ENCODE data around the gene LDB3. TPM values are rescaled to one million over a fixed set of nuclear protein-coding genes. Genes with fewer than 3 reads are reported as not detected.
"Not testable (repeated sequence)": the region's sequence is repeated elsewhere in the genome, so short reads cannot be mapped to it uniquely, and the experiment has no call there.

The LDB3 gene
- total RNA-seq, 1 donor from 2014 or later = 1,375 TPM

- ATAC-seq (ENCODE audit: poor library complexity) (no peak), DNase-seq (no peak)
- intact Hi-C loops (cut with DNase I) = loop anchor here (5.0 kb wide), 1 partner anchor 185 kb away; no protein-coding TSS in a partner anchor
Observed at GRCh38 chr10:86712317-86712707, 44.0 kb downstream of the LDB3 start.

- intact Hi-C loops (cut with DNase I) = no loop called here
- no peak for DNase-seq
- ATAC-seq (ENCODE audit: poor library complexity) = no peak
Observed at GRCh38 chr10:86715156-86715795, 47.0 kb downstream of the LDB3 start.

- ATAC-seq (ENCODE audit: poor library complexity) (no peak), DNase-seq (no peak)
- intact Hi-C loops (cut with DNase I) = no loop called here
Observed at GRCh38 chr10:86715836-86716235, 47.5 kb downstream of the LDB3 start.

GRCh38 chr10:86716466-86716865 is 48.2 kb downstream of the LDB3 start:
- ATAC-seq (ENCODE audit: poor library complexity) (peak; percentile 1), DNase-seq (no peak)
- intact Hi-C loops (cut with DNase I) = no loop called here

GRCh38 chr10:86718556-86718955 is 50.2 kb downstream of the LDB3 start:
- intact Hi-C loops (cut with DNase I) = no loop called here
- DNase-seq = no peak
- no peak for ATAC-seq (ENCODE audit: poor library complexity)

- no peak for ATAC-seq (ENCODE audit: poor library complexity)
- intact Hi-C loops (cut with DNase I) = no loop called here
- DNase-seq = no peak
Observed at GRCh38 chr10:86721232-86721631, 52.9 kb downstream of the LDB3 start.

GRCh38 chr10:86723009-86723408 is 54.7 kb downstream of the LDB3 start:
- intact Hi-C loops (cut with DNase I) = no loop called here
- ATAC-seq (ENCODE audit: poor library complexity) = no peak
- DNase-seq = no peak

GRCh38 chr10:86724445-86724844 is 56.1 kb downstream of the LDB3 start:
- intact Hi-C loops (cut with DNase I) = no loop called here
- ATAC-seq (ENCODE audit: poor library complexity) = no peak
- DNase-seq = no peak

GRCh38 chr10:86725980-86726676 is 57.8 kb downstream of the LDB3 start:
- ATAC-seq (ENCODE audit: poor library complexity) (peak; percentile 20), DNase-seq (no peak)
- intact Hi-C loops (cut with DNase I) = no loop called here

- ATAC-seq (ENCODE audit: poor library complexity) (no peak), DNase-seq (no peak)
- intact Hi-C loops (cut with DNase I) = no loop called here
Observed at GRCh38 chr10:86726677-86726999, 58.3 kb downstream of the LDB3 start.

GRCh38 chr10:86727470-86727869 is 59.2 kb downstream of the LDB3 start:
- DNase-seq (no peak), ATAC-seq (ENCODE audit: poor library complexity) (no peak)
- intact Hi-C loops (cut with DNase I) = no loop called here

- intact Hi-C loops (cut with DNase I) = no loop called here
- ATAC-seq (ENCODE audit: poor library complexity) (no peak), DNase-seq (no peak)
Observed at GRCh38 chr10:86728056-86728455, 59.7 kb downstream of the LDB3 start.

GRCh38 chr10:86729677-86730076 is 61.4 kb downstream of the LDB3 start:
- DNase-seq (no peak), ATAC-seq (ENCODE audit: poor library complexity) (no peak)
- intact Hi-C loops (cut with DNase I) = no loop called here

- peak; percentile 78 for DNase-seq
- intact Hi-C loops (cut with DNase I) = no loop called here
Observed at GRCh38 chr10:86730227-86730626, 61.9 kb downstream of the LDB3 start.

GRCh38 chr10:86732771-86733170 is 64.5 kb downstream of the LDB3 start:
- DNase-seq (no peak), ATAC-seq (ENCODE audit: poor library complexity) (peak; percentile 2)
- intact Hi-C loops (cut with DNase I) = no loop called here

More at GRCh38 chr10:86730227-86730626, 61.9 kb downstream of the LDB3 start:
- ATAC-seq (ENCODE audit: poor library complexity) = peak; percentile 57

GRCh38 chr10:86733260-86733671 is 65.0 kb downstream of the LDB3 start:
- peak; percentile 64 for ATAC-seq (ENCODE audit: poor library complexity)
- DNase-seq = no peak
- intact Hi-C loops (cut with DNase I) = no loop called here

- no peak for ATAC-seq (ENCODE audit: poor library complexity)
- intact Hi-C loops (cut with DNase I) = no loop called here
- no peak for DNase-seq
Observed at GRCh38 chr10:86734207-86734988, 66.1 kb downstream of the LDB3 start.

- ATAC-seq (ENCODE audit: poor library complexity); DNase-seq; intact Hi-C loops (cut with DNase I): not testable (repeated sequence)
Observed at GRCh38 chr10:86735278-86735677, 67.0 kb downstream of the LDB3 start.

- intact Hi-C loops (cut with DNase I) = no loop called here
- DNase-seq = no peak
Observed at GRCh38 chr10:86742230-86742629, 73.9 kb downstream of the LDB3 start.

More at GRCh38 chr10:86742230-86742629, 73.9 kb downstream of the LDB3 start:
- peak; percentile 12 for ATAC-seq (ENCODE audit: poor library complexity)

All from Right ventricle myocardium superior (tissue), 1 donor.